HepG2 (cell line): ENCODE measurements around the gene AJUBA. TPM values are rescaled to one million over a fixed set of nuclear protein-coding genes. Genes with fewer than 3 reads are reported as not detected.
A peak's percentile ranks its signal among the peaks of the same experiment; 100 is the strongest.

Experiments used
- ATAD3A ChIP-seq: sonication (generic); formaldehyde crosslinking; IDR thresholded peaks from 2 replicates; pipeline ENCODE4 v1.4.0; 2020; ENCODE audit warnings: missing genetic modification reagents
- BCL6 ChIP-seq: IDR thresholded peaks from 2 replicates; pipeline ENCODE4 v1.6.1; 2016; ENCODE audit warnings: missing genetic modification reagents, missing compliant biosample characterization
- CENPBD1 ChIP-seq: sonication (generic); formaldehyde crosslinking; IDR thresholded peaks from 2 replicates; pipeline ENCODE4 v1.8.0; 2022; ENCODE audit warnings: missing genetic modification reagents, low read depth, mild to moderate bottlenecking, borderline replicate concordance
- FOXA1 ChIP-seq, 2 experiments: fragments of 450-650 bp in 1 of 2; sonication (generic) in 1 of 2; formaldehyde crosslinking in 1 of 2; IDR thresholded peaks; 2 replicates each; pipeline versions ENCODE4 v1.4.0 to v1.6.1; 2016 to 2020; ENCODE audit warnings: missing genetic modification reagents in 1 of 2
- FOXC1 ChIP-seq: sonication (generic); formaldehyde crosslinking; IDR thresholded peaks from 2 replicates; pipeline ENCODE4 v1.8.0; 2022; ENCODE audit warnings: mild to moderate bottlenecking, missing genetic modification reagents, borderline replicate concordance
- HDAC6 ChIP-seq: fragments of 200-600 bp; sonication (generic); IDR thresholded peaks from 2 replicates; pipeline ENCODE4 v1.7.0; 2017; ENCODE audit warnings: mild to moderate bottlenecking, antibody characterized with exemption, low read length, low read depth
- HMG20A ChIP-seq: IDR thresholded peaks from 2 replicates; pipeline ENCODE4 v1.6.1; 2016; ENCODE audit warnings: borderline replicate concordance
- IRF2 ChIP-seq: IDR thresholded peaks from 2 replicates; pipeline ENCODE4 v1.6.1; 2018; ENCODE audit warnings: missing genetic modification reagents, missing compliant biosample characterization
- MATR3 ChIP-seq: sonication (generic); formaldehyde crosslinking; IDR thresholded peaks from 2 replicates; pipeline ENCODE4 v1.4.0; 2020; ENCODE audit warnings: missing genetic modification reagents
- MAZ ChIP-seq, 2 experiments: sonication (generic) in 1 of 2; formaldehyde crosslinking in 1 of 2; IDR thresholded peaks; 2 replicates each; pipeline versions ENCODE4 v1.5.0 to v1.6.1; 2012 to 2020; ENCODE audit warnings: low read depth in 2 of 2, mild to moderate bottlenecking in 2 of 2, borderline replicate concordance in 1 of 2, improper control_type of control experiment in 1 of 2, low read length in 1 of 2, missing genetic modification reagents in 1 of 2, moderate library complexity in 1 of 2
- NR2F1 ChIP-seq, 2 experiments: fragments of 450-650 bp in 1 of 2; formaldehyde crosslinking in 1 of 2; IDR thresholded peaks; 2 replicates each; pipeline versions ENCODE4 v1.5.0 to v1.6.1; 2016 to 2020; ENCODE audit warnings: mild to moderate bottlenecking in 1 of 2, missing compliant biosample characterization in 1 of 2, missing genetic modification reagents in 1 of 2, moderate library complexity in 1 of 2
- PHF20 ChIP-seq: sonication (generic); formaldehyde crosslinking; IDR thresholded peaks from 2 replicates; pipeline ENCODE4 v1.5.0; 2020; ENCODE audit warnings: mild to moderate bottlenecking, missing genetic modification reagents
- SOX5 ChIP-seq: IDR thresholded peaks from 2 replicates; pipeline ENCODE4 v1.6.1; 2016; ENCODE audit warnings: borderline replicate concordance
- SP140L ChIP-seq: sonication (generic); formaldehyde crosslinking; IDR thresholded peaks from 2 replicates; pipeline ENCODE4 v1.4.0; 2020; ENCODE audit warnings: missing genetic modification reagents, borderline replicate concordance
- THYN1 ChIP-seq: sonication (generic); formaldehyde crosslinking; IDR thresholded peaks from 2 replicates; pipeline ENCODE4 v1.8.1; 2023; ENCODE audit warnings: low read depth, mild to moderate bottlenecking, moderate library complexity, missing genetic modification reagents, borderline replicate concordance
- U2AF1 ChIP-seq: fragments of 200-400 bp; formaldehyde crosslinking; optimal IDR thresholded peaks from 2 replicates; pipeline ENCODE3; 2017; ENCODE audit warnings: mild to moderate bottlenecking, low read depth, low read length
- ZBTB7B ChIP-seq: sonication (generic); formaldehyde crosslinking; IDR thresholded peaks from 2 replicates; pipeline ENCODE4 v1.4.0; 2020; ENCODE audit warnings: missing genetic modification reagents
- ZMYM2 ChIP-seq: sonication (generic); formaldehyde crosslinking; IDR thresholded peaks from 2 replicates; pipeline ENCODE4 v1.8.0; 2022; ENCODE audit warnings: mild to moderate bottlenecking, missing genetic modification reagents
- ZMYM4 ChIP-seq: sonication (generic); formaldehyde crosslinking; IDR thresholded peaks from 2 replicates; pipeline ENCODE4 v1.8.1; 2023; ENCODE audit warnings: mild to moderate bottlenecking, missing genetic modification reagents
- ZNF160 ChIP-seq: sonication (generic); formaldehyde crosslinking; IDR thresholded peaks from 2 replicates; pipeline ENCODE4 v1.8.0; 2022; ENCODE audit warnings: mild to moderate bottlenecking, inconsistent platforms, missing genetic modification reagents
- ZNF180 ChIP-seq: sonication (generic); formaldehyde crosslinking; IDR thresholded peaks from 2 replicates; pipeline ENCODE4 v1.4.0; 2020; ENCODE audit warnings: low read depth, missing genetic modification reagents, borderline replicate concordance
- ZNF30 ChIP-seq: sonication (generic); formaldehyde crosslinking; IDR thresholded peaks from 2 replicates; pipeline ENCODE4 v1.5.0; 2020; ENCODE audit warnings: mild to moderate bottlenecking, missing genetic modification reagents
- ZNF383 ChIP-seq: sonication (generic); formaldehyde crosslinking; IDR thresholded peaks from 2 replicates; pipeline ENCODE4 v1.4.0; 2020; ENCODE audit warnings: missing genetic modification reagents, mild to moderate bottlenecking, borderline replicate concordance
- ZNF44 ChIP-seq: sonication (generic); formaldehyde crosslinking; IDR thresholded peaks from 2 replicates; pipeline ENCODE4 v1.5.1; 2020; ENCODE audit warnings: mild to moderate bottlenecking, missing genetic modification reagents
- ZNF549 ChIP-seq: sonication (generic); formaldehyde crosslinking; IDR thresholded peaks from 2 replicates; pipeline ENCODE4 v1.5.0; 2020; ENCODE audit warnings: missing genetic modification reagents
- ZNF614 ChIP-seq: IDR thresholded peaks from 2 replicates; pipeline ENCODE4 v1.6.1; 2018; ENCODE audit warnings: missing biosample characterization, missing genetic modification reagents, inconsistent platforms, borderline replicate concordance
- ZNF780A ChIP-seq: sonication (generic); formaldehyde crosslinking; IDR thresholded peaks from 2 replicates; pipeline ENCODE4 v1.8.0; 2022; ENCODE audit warnings: mild to moderate bottlenecking, missing genetic modification reagents, moderate library complexity
- polyA plus RNA-seq, 8 experiments: library from polyadenylated mRNA; depleted of rRNA in 3 of 8; stranded (reverse) in 7 of 8; unstranded in 1 of 8; fragments of >200 nt; fragmentation: Illumina TruSeq in 4 of 8; extraction: Trizol in 4 of 8; gene quantifications; 2 replicates each; pipeline versions ENCODE4 v1.2.1 to v1.2.3, GENCODE V29; 2011 to 2016; ENCODE audit warnings: low read depth in 4 of 8, missing spikeins in 1 of 8, mixed read lengths in 1 of 8; ENCODE audit not compliant: insufficient read depth in 1 of 8
- total RNA-seq, 5 experiments: library from RNA; depleted of rRNA; stranded (reverse); fragments of >200 nt; fragmentation: Illumina TruSeq; extraction: Trizol; gene quantifications; 2 replicates each; pipeline ENCODE4 v1.2.3, GENCODE V29; 2016; ENCODE audit warnings: low read depth in 1 of 5
- TF ChIP-seq, protein P1 (sequence below): IDR thresholded peaks from 2 replicates; pipeline ENCODE4 v1.6.1; 2016; ENCODE audit warnings: missing genetic modification reagents, missing compliant biosample characterization

The AJUBA gene
- total and polyA plus RNA-seq, 2 of the 13 experiments (the other 11 are each of a cell fraction or from before 2014, with no cell fraction given) = 157 to 241 TPM

DNA sequence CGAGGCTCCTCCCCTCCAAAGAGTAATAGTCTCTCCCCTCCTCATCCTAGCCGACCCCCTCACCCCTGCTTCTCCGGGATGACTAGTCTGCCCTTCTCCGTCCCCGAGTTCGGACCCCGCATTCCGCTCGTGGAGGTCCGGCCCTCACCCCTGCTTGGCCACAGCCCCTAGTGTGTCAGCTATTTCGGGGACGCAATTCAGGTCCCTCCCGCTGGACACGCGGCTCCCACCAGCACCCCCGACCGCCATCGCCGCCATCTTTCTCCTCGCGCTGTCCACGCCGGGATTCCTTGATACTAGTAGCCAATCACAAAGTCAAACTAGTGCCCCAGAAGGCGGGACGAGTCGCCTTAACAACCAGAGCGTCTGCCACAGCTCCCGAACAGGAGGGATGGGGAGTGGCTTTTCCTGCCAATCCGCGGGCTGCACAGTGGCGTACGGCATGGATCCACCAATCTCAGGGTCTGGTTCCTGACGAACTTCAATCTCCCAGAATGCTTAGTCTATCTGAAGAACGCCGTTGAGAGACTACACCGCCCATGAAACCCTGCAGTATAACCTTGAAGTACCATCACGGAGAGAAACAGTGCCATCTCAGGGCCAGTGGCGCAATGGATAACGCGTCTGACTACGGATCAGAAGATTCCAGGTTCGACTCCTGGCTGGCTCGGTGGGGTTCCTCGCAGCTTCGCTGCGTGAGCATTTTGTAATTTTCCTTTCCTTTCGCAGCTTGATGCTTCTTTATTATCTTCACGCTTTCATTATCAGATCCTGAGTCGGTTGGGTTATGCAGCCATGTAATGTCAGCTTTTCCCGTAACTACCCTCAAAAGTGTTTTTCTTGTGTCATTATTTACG is 53.0 kb downstream of the AJUBA start, which contains the start of gene PRMT5 (continued):
- TF ChIP-seq ZNF180 (CRISPR knock-in tag) = peak; percentile 98
- peak; percentile 98; the same call in 1 of the 2 replicates for TF ChIP-seq ZNF383 (CRISPR knock-in tag)
- peak; percentile 80; the same call in 1 of the 2 replicates for TF ChIP-seq SOX5 (CRISPR knock-in tag)
- TF ChIP-seq, protein P1, sequence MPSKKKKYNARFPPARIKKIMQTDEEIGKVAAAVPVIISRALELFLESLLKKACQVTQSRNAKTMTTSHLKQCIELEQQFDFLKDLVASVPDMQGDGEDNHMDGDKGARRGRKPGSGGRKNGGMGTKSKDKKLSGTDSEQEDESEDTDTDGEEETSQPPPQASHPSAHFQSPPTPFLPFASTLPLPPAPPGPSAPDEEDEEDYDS (CRISPR knock-in tag) = peak; percentile 97
- TF ChIP-seq FOXA1 (IDR thresholded peaks at IDR 0.05) = no peak
- TF ChIP-seq FOXA1 (CRISPR knock-in tag; IDR thresholded peaks at IDR 0.05) = peak; percentile 26; the same call in 1 of the 2 replicates
- peak; percentile 71; the same call in 1 of the 2 replicates for TF ChIP-seq MAZ (IDR thresholded peaks at IDR 0.05; ENCODE audit: borderline replicate concordance, low read depth, low read length)
- TF ChIP-seq MAZ (CRISPR knock-in tag; IDR thresholded peaks at IDR 0.05; ENCODE audit: low read depth) = peak; percentile 99
- TF ChIP-seq ZNF44 (CRISPR knock-in tag) = peak; percentile 99
- TF ChIP-seq ZMYM2 (CRISPR knock-in tag) = peak; percentile 62; the same call in 1 of the 2 replicates
- no peak for TF ChIP-seq MATR3 (CRISPR knock-in tag)
- peak; percentile 91 for TF ChIP-seq FOXC1
- TF ChIP-seq U2AF1 = peak; percentile 98
- peak; percentile 99 for TF ChIP-seq ZNF614 (CRISPR knock-in tag)
- no peak for TF ChIP-seq HDAC6
- peak; percentile 97 for TF ChIP-seq ZNF780A
- TF ChIP-seq BCL6 (CRISPR knock-in tag) = peak; percentile 66
- peak; percentile 97 for TF ChIP-seq ZMYM4
- no peak for TF ChIP-seq ZNF30
- peak; percentile 87; the same call in 1 of the 2 replicates for TF ChIP-seq ZNF160
- TF ChIP-seq HMG20A (CRISPR knock-in tag) = peak; percentile 42; the same call in 1 of the 2 replicates
- peak; percentile 99 for TF ChIP-seq IRF2 (CRISPR knock-in tag)
- no peak; the same call in 1 of the 2 replicates for TF ChIP-seq CENPBD1 (CRISPR knock-in tag)
- peak; percentile 80 for TF ChIP-seq ZBTB7B (CRISPR knock-in tag)
- TF ChIP-seq PHF20 (CRISPR knock-in tag) = peak; percentile 68; the same call in 1 of the 2 replicates
- TF ChIP-seq ATAD3A (CRISPR knock-in tag) = peak; percentile 96
- TF ChIP-seq NR2F1 (CRISPR knock-in tag; IDR thresholded peaks at IDR 0.05) = peak in 1 of 2 experiments; percentile 16; a peak in 1 of 4 replicates
- TF ChIP-seq SP140L = peak; percentile 99
- peak; percentile 70; the same call in 1 of the 2 replicates for TF ChIP-seq ZNF549 (CRISPR knock-in tag)
- no peak; the same call in 1 of the 2 replicates for TF ChIP-seq THYN1 (CRISPR knock-in tag)
